ENCODE results near the gene SLC6A6. TPM values are rescaled to one million over a fixed set of nuclear protein-coding genes. Genes with fewer than 3 reads are reported as not detected.

Gene SLC6A6
- total RNA-seq, 4 donors from 2014 or later = 15.0 to 36.2 (median 23.7) TPM

DNA sequence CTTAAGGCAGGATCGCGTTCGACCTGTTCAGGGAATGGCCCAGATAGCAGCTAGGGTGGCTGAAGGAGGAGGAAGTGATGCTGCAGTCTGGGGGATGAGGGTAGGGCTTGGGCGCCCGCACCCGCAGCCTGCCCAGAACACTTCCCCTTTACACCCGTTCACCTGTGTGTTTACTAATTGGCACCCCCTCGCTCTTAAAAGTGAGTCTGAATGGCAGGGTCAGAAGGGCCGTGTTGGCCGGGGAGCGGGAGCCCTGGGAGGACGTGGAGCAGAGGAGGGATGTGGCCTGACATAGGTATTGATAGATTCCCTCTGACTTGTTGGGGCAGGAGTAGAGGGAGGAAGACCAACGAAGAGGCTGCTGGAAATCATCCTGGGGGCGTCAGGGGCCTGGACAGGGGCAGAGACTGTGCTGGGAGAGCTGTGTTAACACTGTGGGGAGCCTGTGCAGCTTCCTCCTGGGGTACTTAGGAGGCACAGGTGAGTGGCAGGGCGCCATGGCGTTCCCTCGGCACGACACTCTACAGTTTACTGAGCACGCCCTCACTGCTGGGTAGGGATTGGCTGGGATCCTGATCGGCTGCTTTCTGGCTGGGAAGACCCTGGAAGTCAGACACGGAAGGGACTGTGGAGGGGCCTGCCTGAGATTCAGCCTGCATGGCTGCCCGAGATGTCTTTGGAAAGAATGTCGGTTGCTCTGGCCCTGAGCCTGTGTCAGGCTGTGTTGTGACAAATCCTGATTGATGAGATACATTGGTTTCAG, 51.7 kb downstream of the SLC6A6 start:
- H3K27ac ChIP-seq (replicated peaks in 1 of 4) = peak overlapping the region; percentile 83 to 93 (median 85)
- DNase-seq (ENCODE audit: extremely low spot score) = no peak
- H3K4me3 ChIP-seq = no peak overlapping the region
- H3K4me1 ChIP-seq = peaks cover 33 to 59% (median 50%) of the 10 kb centered on the region in 4 donors
- no peaks in the 10 kb centered on the region for H3K9me3 ChIP-seq
- TF ChIP-seq POLR2AphosphoS5 (IDR thresholded peaks at IDR 0.05) = peak in 1 of 2 donors; percentile 43
- TF ChIP-seq, protein P1, sequence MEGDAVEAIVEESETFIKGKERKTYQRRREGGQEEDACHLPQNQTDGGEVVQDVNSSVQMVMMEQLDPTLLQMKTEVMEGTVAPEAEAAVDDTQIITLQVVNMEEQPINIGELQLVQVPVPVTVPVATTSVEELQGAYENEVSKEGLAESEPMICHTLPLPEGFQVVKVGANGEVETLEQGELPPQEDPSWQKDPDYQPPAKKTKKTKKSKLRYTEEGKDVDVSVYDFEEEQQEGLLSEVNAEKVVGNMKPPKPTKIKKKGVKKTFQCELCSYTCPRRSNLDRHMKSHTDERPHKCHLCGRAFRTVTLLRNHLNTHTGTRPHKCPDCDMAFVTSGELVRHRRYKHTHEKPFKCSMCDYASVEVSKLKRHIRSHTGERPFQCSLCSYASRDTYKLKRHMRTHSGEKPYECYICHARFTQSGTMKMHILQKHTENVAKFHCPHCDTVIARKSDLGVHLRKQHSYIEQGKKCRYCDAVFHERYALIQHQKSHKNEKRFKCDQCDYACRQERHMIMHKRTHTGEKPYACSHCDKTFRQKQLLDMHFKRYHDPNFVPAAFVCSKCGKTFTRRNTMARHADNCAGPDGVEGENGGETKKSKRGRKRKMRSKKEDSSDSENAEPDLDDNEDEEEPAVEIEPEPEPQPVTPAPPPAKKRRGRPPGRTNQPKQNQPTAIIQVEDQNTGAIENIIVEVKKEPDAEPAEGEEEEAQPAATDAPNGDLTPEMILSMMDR (IDR thresholded peaks at IDR 0.05) = no peak
- no peak for TF ChIP-seq POLR2A (IDR thresholded peaks at IDR 0.05; ENCODE audit: low read depth)
- no peak for TF ChIP-seq EP300 (IDR thresholded peaks at IDR 0.05)
- peaks cover 0 to 17% (median 2%) of the 10 kb centered on the region in 4 donors for H3K36me3 ChIP-seq
- intact Hi-C loops (cut with DNase I) = loop anchor here (5.0 kb wide), 1 partner anchor 52 kb away; the partner anchor contains the start of gene SLC6A6
- 34% methylated on average over 12 of the region's 23 CpGs for WGBS
- H3K27me3 ChIP-seq = no peaks in the 10 kb centered on the region

DNA sequence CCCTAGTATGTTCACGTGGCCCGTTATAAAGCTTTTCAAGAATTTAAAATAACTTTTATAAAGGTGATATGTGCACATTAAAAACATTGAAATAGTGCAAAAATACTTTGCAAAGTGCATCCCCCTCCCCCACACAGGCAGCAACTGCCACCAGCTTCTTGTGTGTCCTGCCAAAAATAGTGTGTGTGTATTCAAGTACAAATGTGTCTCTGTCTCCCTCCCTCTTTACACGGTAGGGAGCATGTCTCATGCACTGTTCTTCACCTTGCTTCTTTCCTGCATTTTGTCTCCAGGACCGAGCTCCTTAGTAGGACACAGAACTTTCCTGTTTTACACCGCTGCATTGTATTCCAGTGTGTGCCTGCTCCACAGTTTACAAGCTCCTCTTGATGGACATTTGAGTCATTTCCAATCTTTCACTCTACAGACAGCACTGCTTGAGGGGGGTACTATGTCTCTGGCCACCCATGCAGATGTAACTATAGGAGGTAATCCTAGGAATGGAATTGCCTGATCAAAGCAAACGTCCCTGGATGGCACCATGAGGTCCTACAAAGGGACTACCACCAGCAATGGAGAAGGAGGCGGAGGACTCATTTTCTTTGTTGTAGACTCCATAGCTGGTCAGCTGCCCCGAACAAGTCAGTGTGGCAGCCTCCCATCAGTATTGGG, 52.4 kb downstream of the SLC6A6 start:
- Histone ChIP-seq H3K27me3 (no peaks in the 10 kb centered on the region), H3K36me3 (peaks cover 0 to 15% (median 2%) of the 10 kb centered on the region in 4 donors), H3K4me1 (peaks cover 33 to 61% (median 47%) of the 10 kb centered on the region in 4 donors), H3K4me3 (no peak overlapping the region), H3K27ac (replicated peaks in 1 of 4) (peak overlapping the region; percentile 83 to 93 (median 85)), H3K9me3 (no peaks in the 10 kb centered on the region)
- WGBS = 64% methylated on average over 8 of the region's 8 CpGs
- intact Hi-C loops (cut with DNase I) = loop anchor here (5.0 kb wide), 1 partner anchor 52 kb away; the partner anchor contains the start of gene SLC6A6
- DNase-seq (ENCODE audit: extremely low spot score) = no peak
- TF ChIP-seq POLR2AphosphoS5 (IDR thresholded peaks at IDR 0.05) (peak in 1 of 2 donors; percentile 19), POLR2A (IDR thresholded peaks at IDR 0.05; ENCODE audit: low read depth) (no peak)

DNA sequence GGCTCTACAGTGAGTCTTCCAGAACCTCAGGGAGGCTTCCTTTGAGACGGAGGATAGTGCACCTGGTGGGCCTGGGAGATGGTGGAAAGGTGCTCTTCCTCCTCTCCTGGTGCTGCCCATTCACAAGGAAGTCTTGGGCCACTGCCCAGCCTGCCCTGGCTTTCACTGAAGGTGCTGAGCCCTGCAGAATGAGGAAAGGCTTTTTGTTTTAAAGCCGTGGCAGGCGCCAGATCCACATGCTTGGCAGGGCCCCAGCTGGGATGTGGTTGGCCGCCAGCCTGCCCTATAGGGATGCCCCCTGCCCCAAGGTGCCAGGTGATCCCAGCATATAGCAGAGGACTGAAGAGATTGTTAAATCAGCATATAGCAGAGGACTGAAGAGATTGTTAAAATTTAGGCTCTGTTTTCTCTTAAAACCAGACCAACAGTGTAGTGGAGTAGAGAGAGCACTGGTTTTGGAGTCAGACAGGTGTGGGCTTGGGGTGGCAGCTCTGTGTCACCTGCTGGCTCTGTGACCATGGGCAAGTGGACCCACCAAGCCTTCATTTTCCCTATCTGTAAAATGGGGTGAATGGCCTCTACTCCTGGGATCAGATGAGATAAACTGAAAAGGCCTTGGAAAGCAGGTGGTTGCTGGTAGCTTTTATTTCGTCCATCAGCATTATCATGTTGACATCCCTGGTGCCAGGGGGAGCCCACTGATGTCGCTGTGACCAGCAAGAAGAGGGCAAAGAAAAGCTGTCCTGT, 53.3 kb downstream of the SLC6A6 start:
- no peak for DNase-seq (ENCODE audit: extremely low spot score)
- intact Hi-C loops (cut with DNase I) = no loop called here
- no peak overlapping the region for H3K4me3 ChIP-seq
- TF ChIP-seq POLR2AphosphoS5 (IDR thresholded peaks at IDR 0.05) (no peak), POLR2A (IDR thresholded peaks at IDR 0.05; ENCODE audit: low read depth) (no peak), EP300 (IDR thresholded peaks at IDR 0.05) (no peak)
- TF ChIP-seq, protein P1 (IDR thresholded peaks at IDR 0.05) = no peak
- H3K27me3 ChIP-seq = no peaks in the 10 kb centered on the region
- peaks cover 42 to 67% (median 55%) of the 10 kb centered on the region in 4 donors for H3K4me1 ChIP-seq
- no peaks in the 10 kb centered on the region for H3K9me3 ChIP-seq
- WGBS = 62% methylated on average over 5 of the region's 6 CpGs
- H3K36me3 ChIP-seq = peaks cover 0 to 6% (median 2%) of the 10 kb centered on the region in 4 donors
- peak overlapping the region in 1 of 4 donors; percentile 85 for H3K27ac ChIP-seq (replicated peaks in 1 of 4)

DNA sequence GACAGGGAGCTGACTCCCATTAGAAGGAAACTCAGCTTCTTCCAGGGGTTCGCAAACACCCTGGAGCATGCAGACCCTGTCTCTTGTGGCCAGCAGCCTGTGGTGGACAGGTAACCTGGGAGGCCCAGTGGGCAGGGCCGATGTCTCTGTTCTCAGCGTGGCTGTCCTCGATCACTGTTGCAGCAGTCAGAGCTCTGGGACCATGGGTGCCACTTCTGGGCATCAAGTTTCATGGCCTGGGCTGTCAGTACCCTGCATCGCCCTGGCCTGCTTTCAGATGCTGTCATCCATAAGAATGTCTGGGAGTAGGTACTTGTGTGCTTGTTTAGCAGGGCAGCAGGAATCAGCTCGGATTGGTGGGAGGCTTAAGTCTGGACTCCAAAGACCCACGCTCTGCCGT, 54.4 kb downstream of the SLC6A6 start:
- intact Hi-C loops (cut with DNase I) = no loop called here
- WGBS = 82% methylated on average over 3 of the region's 8 CpGs

More for the DNA sequence above, 54.4 kb downstream of the SLC6A6 start:
- Histone ChIP-seq H3K9me3 (no peaks in the 10 kb centered on the region), H3K27ac (replicated peaks in 1 of 4) (no peak overlapping the region), H3K4me1 (peaks cover 46 to 68% (median 60%) of the 10 kb centered on the region in 4 donors), H3K27me3 (no peaks in the 10 kb centered on the region), H3K4me3 (no peak overlapping the region), H3K36me3 (peaks cover 0 to 4% (median 1%) of the 10 kb centered on the region in 4 donors)
- DNase-seq (ENCODE audit: extremely low spot score) = no peak
- TF ChIP-seq POLR2AphosphoS5 (IDR thresholded peaks at IDR 0.05) (no peak), POLR2A (IDR thresholded peaks at IDR 0.05; ENCODE audit: low read depth) (no peak), EP300 (IDR thresholded peaks at IDR 0.05) (no peak)
- TF ChIP-seq, protein P1 (IDR thresholded peaks at IDR 0.05) = no peak
